Common myeloid progenitor, CD34-positive (primary cell): Measurements from ENCODE around the gene CCNC.

Source experiments
- CTCF ChIA-PET: fragments of 350-600 bp; sonication (Branson Sonifier 250); formaldehyde crosslinking; loops from one replicate; lab custom pipeline; 2021; ENCODE audit warnings: antibody characterized with exemption; lab: Charles Lee
- POLR2A ChIA-PET: fragments of 350-600 bp; sonication (Branson Sonifier 250); formaldehyde crosslinking; loops from one replicate; lab custom pipeline; 2021; ENCODE audit warnings: antibody characterized with exemption; lab: Charles Lee
- DNase-seq, 3 donors: peaks; one replicate each; pipeline versions ENCODE4 v3.0.0 to v3.0.0-alpha.2; 2013
- H3K27ac ChIP-seq, 2 experiments: 1 replicate in 1 of 2; 2 replicates in 1 of 2; pipeline ENCODE4 v1.7.0; 2013; ENCODE audit warnings: inconsistent platforms in 2 of 2, low read length in 2 of 2, mild to moderate bottlenecking in 2 of 2, low read depth in 1 of 2, moderate library complexity in 1 of 2; ENCODE audit not compliant: severe bottlenecking in 2 of 2, insufficient read depth in 1 of 2, poor library complexity in 1 of 2
- H3K27me3 ChIP-seq, 5 experiments: replicated peaks in 2 of 5; 1 replicate in 3 of 5; 2 replicates in 2 of 5; pipeline versions ENCODE4 v1.6.1 to v1.7.0; 2013; ENCODE audit warnings: low read length in 4 of 5, mild to moderate bottlenecking in 2 of 5, moderate library complexity in 2 of 5, inconsistent platforms in 1 of 5; ENCODE audit not compliant: insufficient read depth in 5 of 5, control insufficient read depth in 4 of 5
- H3K36me3 ChIP-seq, 4 experiments: 1 replicate in 2 of 4; 2 replicates in 2 of 4; pipeline versions ENCODE4 v1.6.1 to v1.7.0; 2013; ENCODE audit warnings: low read length in 3 of 4, control low read depth in 1 of 4, mild to moderate bottlenecking in 1 of 4; ENCODE audit not compliant: control insufficient read depth in 4 of 4, insufficient read depth in 4 of 4
- H3K4me1 ChIP-seq, 4 experiments: 1 replicate in 3 of 4; 2 replicates in 1 of 4; pipeline versions ENCODE4 v1.6.1 to v1.7.1; 2013; ENCODE audit warnings: low read length in 3 of 4, mild to moderate bottlenecking in 3 of 4, control low read depth in 1 of 4, inconsistent platforms in 1 of 4, moderate library complexity in 1 of 4; ENCODE audit not compliant: control insufficient read depth in 4 of 4, insufficient read depth in 4 of 4; ENCODE audit errors: control extremely low read depth in 1 of 4
- H3K4me3 ChIP-seq, 7 experiments: 1 replicate in 4 of 7; 2 replicates in 3 of 7; pipeline versions ENCODE4 v1.5.1 to v1.7.0; 2013; ENCODE audit warnings: mild to moderate bottlenecking in 7 of 7, low read length in 6 of 7, moderate library complexity in 6 of 7, inconsistent platforms in 2 of 7, low read depth in 2 of 7, control low read depth in 1 of 7; ENCODE audit not compliant: insufficient read depth in 4 of 7, control insufficient read depth in 1 of 7; ENCODE audit errors: extremely low read depth in 1 of 7
- H3K9me3 ChIP-seq, 5 experiments: 1 replicate in 4 of 5; 2 replicates in 1 of 5; pipeline versions ENCODE4 v1.6.1 to v1.7.1; 2013; ENCODE audit warnings: low read length in 4 of 5, mild to moderate bottlenecking in 2 of 5, inconsistent platforms in 1 of 5, low read depth in 1 of 5, moderate library complexity in 1 of 5; ENCODE audit not compliant: control insufficient read depth in 4 of 5, insufficient read depth in 2 of 5; ENCODE audit errors: control extremely low read depth in 1 of 5
- WGBS: methylation state at CpG from one replicate; pipeline ENCODE4 v1.1.5; 2013; ENCODE audit not compliant: insufficient coverage; 5-methylcytosine and 5-hydroxymethylcytosine counted together

Gene CCNC

DNA sequence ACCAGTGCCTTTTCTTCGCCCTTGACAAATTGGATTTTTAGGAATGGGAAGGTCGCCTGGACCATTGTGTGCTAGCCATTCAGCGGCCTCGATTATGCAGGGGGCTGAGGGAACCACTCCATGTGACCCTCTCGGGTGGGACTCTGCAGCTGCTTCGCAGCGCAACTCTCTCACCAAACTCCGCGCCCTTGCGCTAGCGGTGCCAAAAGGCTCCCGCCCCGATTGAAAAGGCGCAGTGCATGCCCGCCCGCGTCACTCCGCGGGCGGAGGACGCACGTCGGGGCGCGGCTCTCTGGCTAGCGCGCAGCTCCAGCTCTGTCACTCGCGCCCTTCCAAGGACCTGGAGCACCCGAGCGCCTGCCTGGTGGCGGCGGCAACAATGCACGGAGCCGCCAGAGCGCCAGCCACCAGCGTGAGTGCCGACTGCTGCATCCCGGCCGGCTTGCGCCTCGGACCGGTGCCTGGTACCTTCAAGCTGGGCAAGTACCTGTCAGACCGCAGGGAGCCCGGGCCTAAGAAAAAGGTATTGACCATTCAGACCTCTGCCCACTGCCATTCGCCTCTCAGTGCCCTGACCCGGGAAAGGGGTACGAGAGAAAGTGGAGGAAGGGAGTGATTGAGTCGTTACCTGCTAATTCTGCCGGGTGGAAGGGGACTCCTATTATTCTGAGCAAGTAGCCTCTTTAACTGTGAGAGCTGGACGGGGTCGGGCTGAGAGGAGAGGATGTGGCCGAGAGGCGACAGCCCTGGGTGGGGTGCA lies 38.4 kb upstream of the CCNC start, which contains the start of gene PRDM13:
TSS of gene PRDM13 (plus strand) at position 178 of the 760 bp plus-strand sequence. CDS start at position 380, 202 bp downstream.
- CTCF ChIA-PET, result interaction anchor here (1.4 to 4.0 kb wide), 2 partner anchors 18 to 33 kb away, joined by 5 to 15 read pairs; no protein-coding TSS in a partner anchor

DNA sequence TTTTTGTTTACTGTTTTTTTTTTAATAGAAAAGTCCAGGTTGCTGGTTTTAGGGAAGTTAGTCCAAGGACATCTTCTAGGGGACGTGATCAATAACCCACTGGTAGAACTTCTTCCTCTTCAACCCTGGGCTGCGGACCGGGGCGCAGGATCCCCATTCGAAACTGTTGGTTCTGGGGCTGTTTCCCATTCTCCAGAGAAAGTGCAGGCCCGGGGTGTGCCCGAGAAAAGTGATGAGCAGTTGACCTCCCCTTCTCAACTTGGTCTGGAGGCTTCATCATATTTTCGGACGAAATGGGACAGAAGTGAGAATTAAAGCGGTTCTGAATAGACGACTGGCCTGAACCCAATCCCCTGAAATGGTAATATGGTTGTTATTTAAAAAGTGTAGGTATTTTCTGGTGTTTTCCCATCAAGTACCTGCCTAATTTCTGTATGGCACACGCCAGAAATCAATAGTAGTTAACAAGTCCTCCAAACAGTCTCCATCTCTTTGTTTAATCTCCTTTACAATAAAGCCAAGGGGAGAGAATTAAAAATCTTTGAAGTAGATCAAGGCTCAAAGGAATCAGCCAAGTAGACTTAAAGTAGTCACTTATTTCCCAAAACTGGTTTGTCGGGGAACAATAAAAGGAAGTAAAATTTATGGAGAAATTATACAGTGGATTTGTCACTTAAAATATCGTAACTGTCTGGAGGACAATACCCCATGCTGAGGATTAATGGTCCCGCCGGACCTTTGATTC lies 37.6 kb upstream of the CCNC start:
- WGBS, result 12% methylated on average over 6 of the region's 16 CpGs
- no peak overlapping the region for H3K4me3 ChIP-seq
- peak in 1 of 3 donors; percentile 5 for DNase-seq
- H3K4me1 ChIP-seq, result peaks cover 8 to 29% (median 16%) of the 10 kb centered on the region in 4 experiments
- POLR2A ChIA-PET, result no interaction called here
- H3K27ac ChIP-seq, result no peak overlapping the region
- CTCF ChIA-PET, result interaction anchor here (0.8 to 4.0 kb wide), 5 partner anchors 14 to 215 kb away, joined by 3 to 15 read pairs (median 6); no protein-coding TSS in a partner anchor
- peaks cover 25 to 100% (median 70%) of the 10 kb centered on the region in 5 experiments for H3K27me3 ChIP-seq
- no peaks in the 10 kb centered on the region for H3K36me3 ChIP-seq
- peaks cover 0 to 2% (median 0%) of the 10 kb centered on the region in 5 experiments for H3K9me3 ChIP-seq

More for the DNA sequence above, 38.4 kb upstream of the CCNC start, which contains the start of gene PRDM13:
- 9% methylated on average over 47 of the region's 54 CpGs for WGBS
- POLR2A ChIA-PET, result no interaction called here
- H3K27me3 ChIP-seq, result peaks cover 31 to 100% (median 70%) of the 10 kb centered on the region in 5 experiments
- peaks cover 9 to 33% (median 19%) of the 10 kb centered on the region in 4 experiments for H3K4me1 ChIP-seq
- H3K9me3 ChIP-seq, result peaks cover 0 to 2% (median 0%) of the 10 kb centered on the region in 5 experiments
- H3K4me3 ChIP-seq, result no peak within 1 kb of the TSS
- peak in 1 of 3 donors; percentile 31 for DNase-seq
- H3K27ac ChIP-seq, result no peak within 1 kb of the TSS
- no peaks in the 10 kb centered on the region for H3K36me3 ChIP-seq

DNA sequence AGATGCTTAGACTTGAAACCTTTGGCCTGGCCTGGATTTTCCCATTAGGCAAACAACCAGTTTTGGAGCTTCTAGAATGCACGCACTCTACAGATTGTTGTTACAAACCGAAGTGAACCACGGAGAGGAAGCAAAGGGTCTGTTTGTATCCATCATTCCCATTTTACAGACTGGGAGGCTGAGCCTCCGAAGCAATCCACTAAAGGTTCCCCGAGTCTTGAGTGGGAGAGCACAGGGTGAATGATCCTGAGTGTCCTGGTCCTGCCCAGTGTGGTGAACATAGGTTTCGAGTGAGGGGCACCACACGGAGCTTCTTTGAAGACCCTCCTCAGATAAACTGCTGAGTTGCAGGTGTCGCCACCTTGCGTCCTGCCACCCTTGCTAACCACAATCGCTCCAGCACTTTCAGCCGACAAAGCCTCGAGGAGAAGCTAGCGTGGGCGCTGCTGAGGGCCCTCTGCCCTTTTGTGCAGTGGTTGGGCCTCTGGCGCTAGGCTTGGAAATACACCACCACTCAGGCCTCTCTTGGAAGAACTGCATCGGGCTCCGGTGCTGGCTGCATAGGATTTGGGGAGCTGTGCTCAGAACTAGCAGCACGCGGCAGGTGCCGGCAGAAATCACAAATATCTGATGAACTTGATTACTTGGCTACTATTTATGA lies 36.7 kb upstream of the CCNC start:
- Histone ChIP-seq H3K27me3 (peaks cover 21 to 99% (median 75%) of the 10 kb centered on the region in 5 experiments), H3K4me1 (peaks cover 3 to 22% (median 14%) of the 10 kb centered on the region in 4 experiments), H3K36me3 (no peaks in the 10 kb centered on the region), H3K27ac (no peak overlapping the region), H3K4me3 (no peak overlapping the region), H3K9me3 (peaks cover 0 to 2% (median 0%) of the 10 kb centered on the region in 5 experiments)
- WGBS, result 11% methylated on average over 16 of the region's 20 CpGs
- ChIA-PET POLR2A (no interaction called here), CTCF (interaction anchor here (0.6 to 2.3 kb wide), 7 partner anchors 9 to 215 kb away, joined by 3 to 11 read pairs (median 3); no protein-coding TSS in a partner anchor)
- DNase-seq, result peak in 1 of 3 donors; percentile 36

DNA sequence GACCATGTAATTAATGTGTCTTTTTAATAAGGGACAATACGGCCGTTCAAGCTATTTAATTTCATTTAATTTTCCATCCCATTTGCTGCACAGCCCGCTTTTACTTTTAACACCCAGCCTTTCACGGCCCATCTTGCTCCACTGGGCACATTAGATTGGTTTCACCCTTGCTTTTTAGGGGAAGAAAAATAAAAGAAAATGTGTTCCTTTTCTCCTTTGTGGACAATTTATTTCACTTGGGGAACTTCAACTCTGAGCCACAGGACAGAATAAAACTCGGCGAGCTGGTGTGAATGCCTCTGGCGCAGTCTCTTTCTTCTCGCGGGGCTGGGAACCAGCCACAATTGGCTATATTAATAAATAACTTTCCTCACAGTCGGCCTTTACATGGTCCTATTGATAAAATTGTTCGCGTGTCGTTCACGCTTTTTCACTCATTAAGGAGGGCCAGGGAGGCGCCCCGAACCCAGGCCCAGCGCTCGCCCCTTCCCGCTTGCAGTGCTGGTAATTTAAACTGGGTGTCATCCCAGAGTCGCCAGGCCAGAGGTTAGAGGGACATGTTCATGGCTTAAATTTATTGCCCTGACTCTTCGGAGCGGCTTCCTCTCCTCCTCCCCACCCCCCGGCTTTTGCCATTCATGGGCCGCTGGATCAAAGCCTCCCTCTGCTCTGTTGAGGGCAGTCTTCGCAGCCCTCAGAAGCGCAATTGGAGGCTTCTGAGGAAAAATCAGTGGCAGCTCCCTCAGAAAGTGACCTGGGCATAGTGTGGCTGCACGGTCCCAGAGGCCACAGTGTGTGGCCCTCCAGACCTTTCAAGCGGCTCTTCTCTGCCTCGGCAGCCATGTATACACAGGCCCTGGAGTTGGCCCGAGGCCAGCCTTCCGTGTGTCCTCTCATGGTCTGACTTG lies 36.0 kb upstream of the CCNC start:
- DNase-seq, result peak in 1 of 3 donors; percentile 22
- Histone ChIP-seq H3K4me3 (peak overlapping the region in 2 of 7 experiments; percentile 14 to 57), H3K36me3 (no peaks in the 10 kb centered on the region), H3K27me3 (peaks cover 21 to 98% (median 74%) of the 10 kb centered on the region in 5 experiments), H3K4me1 (peaks cover 0 to 15% (median 12%) of the 10 kb centered on the region in 4 experiments), H3K27ac (no peak overlapping the region), H3K9me3 (no peaks in the 10 kb centered on the region)
- 9% methylated on average over 21 of the region's 31 CpGs for WGBS
- ChIA-PET POLR2A (no interaction called here), CTCF (interaction anchor here (0.9 to 2.3 kb wide), 6 partner anchors 12 to 28 kb away, joined by 3 to 11 read pairs (median 5); no protein-coding TSS in a partner anchor)

DNA sequence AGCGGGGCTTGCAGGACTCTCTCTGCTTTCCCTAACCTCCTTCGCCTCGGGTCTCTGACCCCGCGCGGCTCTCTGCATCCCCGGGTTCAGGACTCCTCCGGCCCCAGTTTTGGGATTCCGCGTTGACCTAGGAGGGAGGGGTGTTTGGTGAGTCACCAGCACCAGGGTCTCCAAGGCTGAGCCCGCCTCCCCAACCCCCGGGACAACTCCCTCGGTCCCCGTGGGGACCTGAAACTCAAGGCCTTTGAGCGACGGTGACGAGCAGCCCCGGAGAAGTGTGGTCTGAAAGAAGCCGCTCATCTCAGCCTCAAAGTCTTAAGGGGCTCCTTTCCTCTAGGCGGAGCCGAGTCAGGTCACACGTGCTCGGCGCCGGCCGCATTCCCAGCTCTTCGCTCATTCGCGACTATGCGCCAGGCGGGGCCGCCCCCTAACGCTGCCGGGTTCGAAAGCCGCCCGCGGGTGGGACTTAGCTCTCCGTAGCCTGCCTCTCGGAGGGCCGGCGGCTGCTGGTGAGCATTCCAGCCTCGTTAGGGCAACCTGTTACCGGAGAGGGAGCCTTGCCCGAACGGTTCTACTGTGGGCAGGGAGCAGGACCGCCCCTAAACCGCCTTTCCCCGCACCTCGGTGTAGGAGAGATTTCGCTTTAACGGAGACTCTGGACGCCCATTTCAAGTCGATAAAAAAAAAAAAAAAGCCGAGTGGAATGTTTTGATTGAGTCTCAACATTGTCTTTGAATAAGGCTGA lies 35.1 kb upstream of the CCNC start:
- no peaks in the 10 kb centered on the region for H3K9me3 ChIP-seq
- peak in 2 of 3 donors; percentile 53 to 61 for DNase-seq
- 1% methylated on average over 49 of the region's 55 CpGs for WGBS
- peaks cover 0 to 15% (median 12%) of the 10 kb centered on the region in 4 experiments for H3K4me1 ChIP-seq
- CTCF ChIA-PET, result interaction anchor here (1.0 to 2.3 kb wide), 2 partner anchors 13 to 15 kb away, joined by 4 to 11 read pairs; no protein-coding TSS in a partner anchor
- H3K27ac ChIP-seq, result no peak overlapping the region
- peaks cover 19 to 98% (median 69%) of the 10 kb centered on the region in 5 experiments for H3K27me3 ChIP-seq
- peak overlapping the region in 5 of 7 experiments; percentile 14 to 57 (median 36) for H3K4me3 ChIP-seq
- POLR2A ChIA-PET, result no interaction called here
- H3K36me3 ChIP-seq, result no peaks in the 10 kb centered on the region
